Fibroblast of lung (primary cell): ENCODE data around the gene DICER1.

Experiments used
- EZH2 ChIP-seq: IDR thresholded peaks from 2 replicates; pipeline ENCODE4 v1.5.1; 2012; ENCODE audit warnings: low read length, control low read depth, mild to moderate bottlenecking; ENCODE audit errors: missing control alignments
- TF ChIP-seq, protein P1 (sequence below), 2 donors: IDR thresholded peaks in 1 of 2; conservative IDR thresholded peaks in 1 of 2; 1 replicate in 1 of 2; 2 replicates in 1 of 2; pipeline ENCODE4 v1.5.1; 2011 to 2012; ENCODE audit warnings: low read length in 2 of 2, control low read depth in 1 of 2, inconsistent platforms in 1 of 2, low read depth in 1 of 2, mild to moderate bottlenecking in 1 of 2

DNA sequence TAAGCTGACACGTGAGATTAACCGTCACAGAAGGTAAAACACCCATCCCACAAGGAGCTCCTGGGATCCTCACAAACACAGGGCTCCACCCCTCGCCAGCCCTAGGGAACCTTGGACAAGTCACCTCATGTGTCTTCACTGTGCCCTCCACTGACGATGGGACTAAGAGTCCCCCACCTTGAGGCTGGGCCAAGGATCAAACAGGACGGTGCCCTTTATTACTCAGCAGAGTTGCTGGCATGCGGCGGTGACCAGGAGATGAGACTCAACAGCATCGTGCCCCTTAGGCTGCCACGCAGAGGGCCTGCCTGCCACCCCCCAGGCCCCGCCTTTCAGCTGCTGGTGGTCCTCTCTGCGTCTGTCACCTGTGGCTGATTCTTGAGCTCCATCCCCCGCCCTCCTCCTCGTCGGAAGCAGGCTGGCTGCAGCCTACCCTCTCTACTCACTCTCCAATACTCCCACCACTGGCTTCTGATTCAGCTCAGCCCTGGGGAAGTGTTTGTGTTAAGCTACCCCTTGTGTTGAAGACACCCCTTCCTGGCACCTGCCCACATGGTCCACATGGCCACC lies 105.2 kb downstream of the DICER1 start:
- TF ChIP-seq EZH2: no peak
- TF ChIP-seq, protein P1, sequence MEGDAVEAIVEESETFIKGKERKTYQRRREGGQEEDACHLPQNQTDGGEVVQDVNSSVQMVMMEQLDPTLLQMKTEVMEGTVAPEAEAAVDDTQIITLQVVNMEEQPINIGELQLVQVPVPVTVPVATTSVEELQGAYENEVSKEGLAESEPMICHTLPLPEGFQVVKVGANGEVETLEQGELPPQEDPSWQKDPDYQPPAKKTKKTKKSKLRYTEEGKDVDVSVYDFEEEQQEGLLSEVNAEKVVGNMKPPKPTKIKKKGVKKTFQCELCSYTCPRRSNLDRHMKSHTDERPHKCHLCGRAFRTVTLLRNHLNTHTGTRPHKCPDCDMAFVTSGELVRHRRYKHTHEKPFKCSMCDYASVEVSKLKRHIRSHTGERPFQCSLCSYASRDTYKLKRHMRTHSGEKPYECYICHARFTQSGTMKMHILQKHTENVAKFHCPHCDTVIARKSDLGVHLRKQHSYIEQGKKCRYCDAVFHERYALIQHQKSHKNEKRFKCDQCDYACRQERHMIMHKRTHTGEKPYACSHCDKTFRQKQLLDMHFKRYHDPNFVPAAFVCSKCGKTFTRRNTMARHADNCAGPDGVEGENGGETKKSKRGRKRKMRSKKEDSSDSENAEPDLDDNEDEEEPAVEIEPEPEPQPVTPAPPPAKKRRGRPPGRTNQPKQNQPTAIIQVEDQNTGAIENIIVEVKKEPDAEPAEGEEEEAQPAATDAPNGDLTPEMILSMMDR (conservative IDR thresholded peaks at IDR 0.05 in 1 of 2, IDR thresholded peaks at IDR 0.05 in 1 of 2; ENCODE audit: low read depth in 1 of 2, low read length in 2 of 2): no peak
